GM21619 (cell line): ENCODE data around the gene MKX.
"Not testable (repeated sequence)": the region's sequence is repeated elsewhere in the genome, so short reads cannot be mapped to it uniquely, and the experiment has no call there.

Experiments
- ATAC-seq: cut with Tn5 transposase; IDR thresholded peaks from one replicate; pipeline ENCODE4 v1.9.1; 2021; ENCODE audit not compliant: unreplicated experiment

The MKX gene

DNA sequence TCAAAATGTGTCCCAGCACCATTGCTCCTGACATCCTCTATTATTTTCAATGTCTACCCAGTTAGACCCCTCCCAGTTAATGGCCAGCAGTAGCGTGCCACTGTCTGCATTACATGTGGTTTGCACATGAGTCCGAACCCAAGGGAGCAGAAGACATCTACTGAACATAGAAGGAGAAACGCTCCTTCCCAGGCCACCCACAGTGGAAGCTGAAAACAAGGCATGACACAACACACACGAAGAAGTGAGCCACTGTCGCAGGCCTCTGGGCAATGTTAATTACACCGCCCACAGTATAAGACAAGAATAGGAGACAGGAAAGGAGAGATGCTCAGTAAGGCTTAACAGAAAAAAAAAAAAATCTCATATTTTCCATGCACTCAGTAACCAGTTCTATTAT, 50.5 kb downstream of the MKX start:
- no peak for ATAC-seq

DNA sequence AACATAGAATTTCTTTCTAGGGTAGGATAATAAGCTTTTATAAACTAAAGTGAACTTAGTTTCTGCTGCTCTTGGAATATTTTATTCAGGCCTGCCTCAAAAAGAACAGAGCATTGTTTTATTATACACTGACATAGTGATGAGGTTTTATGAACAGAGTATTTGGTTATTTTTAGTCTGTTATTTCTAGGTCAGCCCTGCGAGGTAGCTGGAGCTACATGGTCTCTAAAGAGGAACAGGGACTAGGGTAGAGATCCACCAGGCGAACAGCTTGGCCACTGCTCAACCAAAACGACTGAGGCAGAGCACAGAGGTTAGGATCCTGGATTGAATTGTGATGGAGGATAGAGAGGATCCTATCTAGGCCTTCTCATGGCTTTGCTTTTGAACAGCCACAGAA, 53.0 kb downstream of the MKX start:
- no peak for ATAC-seq

DNA sequence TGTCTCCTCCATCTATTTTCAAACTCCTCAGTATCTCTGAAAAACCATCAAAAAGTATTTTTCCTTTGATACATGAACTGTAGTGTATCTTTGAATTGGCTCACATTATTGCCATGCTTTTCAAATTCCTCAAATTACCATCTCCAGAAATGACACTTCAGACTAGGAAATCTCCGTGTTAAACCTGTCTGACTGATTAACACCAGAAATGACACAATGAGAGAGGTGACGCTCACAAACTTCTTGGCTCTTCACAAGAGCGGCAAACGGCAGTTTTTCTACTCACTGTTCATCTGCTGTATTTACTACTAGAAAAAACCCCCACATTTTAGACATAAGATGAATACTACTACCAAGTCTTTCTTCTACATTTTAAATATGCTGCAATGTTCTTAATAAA, 56.6 kb downstream of the MKX start:
- ATAC-seq, result no peak

DNA sequence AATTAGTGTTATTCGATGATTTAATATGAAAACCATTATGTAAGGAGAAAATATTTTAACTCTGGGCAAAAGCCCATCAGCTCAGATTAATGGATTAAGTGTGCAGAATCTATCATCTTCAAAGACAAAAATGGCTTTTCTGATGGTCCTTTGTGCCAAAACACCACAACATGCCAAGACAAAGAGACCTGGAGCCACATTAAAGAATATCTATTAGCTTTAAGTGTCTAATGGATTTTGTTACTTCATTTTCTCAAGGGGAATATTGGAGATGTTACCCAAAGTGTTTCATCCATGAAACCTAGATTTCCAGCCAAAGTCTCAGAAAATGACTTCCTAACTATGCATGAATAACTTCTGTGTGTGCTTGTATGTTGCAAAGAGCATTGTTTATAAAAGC, 57.3 kb downstream of the MKX start:
- ATAC-seq, result no peak

DNA sequence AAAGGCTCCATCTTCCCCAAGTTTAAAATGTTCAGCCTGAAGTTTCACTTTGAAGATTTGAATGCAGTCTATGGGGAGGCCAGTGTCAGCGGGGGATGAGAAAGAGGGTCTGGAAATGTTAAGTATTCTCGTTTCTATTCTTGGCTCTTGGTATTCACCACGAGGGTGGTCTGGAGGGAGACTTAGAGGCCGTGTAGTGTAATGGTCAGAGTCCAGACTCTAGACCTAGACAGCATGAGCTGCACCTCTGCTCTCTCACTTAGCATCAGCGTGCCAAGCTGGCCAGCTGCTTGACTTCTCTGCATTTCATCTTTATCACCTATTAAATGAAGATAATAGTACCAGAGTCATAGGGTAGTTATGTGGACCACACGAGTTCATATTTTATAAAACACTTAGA, 57.9 kb downstream of the MKX start:
- no peak for ATAC-seq

DNA sequence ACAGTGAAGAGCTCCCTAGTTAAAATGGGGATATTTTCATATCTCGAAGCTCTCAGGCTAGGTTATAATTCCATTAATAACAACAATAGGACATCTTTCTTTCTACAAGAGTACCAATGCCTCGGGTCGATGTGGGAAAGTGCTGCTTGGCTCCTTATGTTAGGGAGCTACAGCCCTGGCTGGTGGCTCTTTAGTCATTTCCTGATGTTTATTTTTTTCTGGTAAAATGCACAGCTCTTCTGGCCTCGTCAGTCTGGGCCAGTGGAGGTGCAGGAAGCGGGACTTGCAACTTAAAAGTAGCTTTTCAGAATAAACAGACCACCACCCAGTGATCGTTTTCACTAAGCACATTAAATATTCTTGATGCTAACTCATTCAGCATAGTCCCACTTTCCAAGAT, 58.3 kb downstream of the MKX start:
- no peak for ATAC-seq

DNA sequence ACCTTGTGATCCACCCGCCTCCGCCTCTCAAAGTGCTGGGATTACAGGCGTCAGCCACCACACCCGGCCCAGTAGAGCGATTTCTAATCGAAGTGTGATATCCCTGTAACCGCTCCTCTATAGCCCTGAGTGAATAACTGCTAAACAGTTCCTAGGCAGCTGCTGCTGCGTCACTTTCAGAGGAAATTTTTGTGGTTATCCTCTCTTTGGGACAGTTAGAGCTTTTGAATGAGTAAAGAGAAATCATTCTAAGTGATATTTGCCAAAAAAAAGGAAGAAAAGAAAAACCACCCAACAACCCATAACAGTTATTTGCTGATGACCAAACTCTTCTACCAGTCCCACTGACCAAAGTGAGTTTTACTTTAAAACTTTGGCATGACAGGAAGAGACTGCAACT, 59.9 kb downstream of the MKX start:
- no peak for ATAC-seq

DNA sequence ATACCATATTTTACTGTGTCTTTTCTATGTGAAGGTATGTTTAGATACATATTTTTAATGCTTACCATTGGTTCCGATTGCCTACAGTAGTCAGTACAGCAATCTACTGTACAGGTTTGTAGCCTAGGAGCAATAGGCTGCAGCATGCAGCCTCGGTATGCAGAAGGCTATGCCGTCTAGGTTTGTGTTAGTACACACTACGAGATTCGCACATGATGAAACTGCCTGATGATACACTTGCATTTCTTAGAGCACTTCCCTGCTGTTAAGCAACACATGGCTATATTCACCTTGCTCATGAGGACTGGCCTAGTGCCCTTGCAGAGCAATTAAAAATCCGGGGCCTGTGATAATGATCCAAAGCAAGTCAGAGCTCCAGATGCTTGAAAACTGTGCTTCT, 62.4 kb downstream of the MKX start:
- no peak for ATAC-seq

DNA sequence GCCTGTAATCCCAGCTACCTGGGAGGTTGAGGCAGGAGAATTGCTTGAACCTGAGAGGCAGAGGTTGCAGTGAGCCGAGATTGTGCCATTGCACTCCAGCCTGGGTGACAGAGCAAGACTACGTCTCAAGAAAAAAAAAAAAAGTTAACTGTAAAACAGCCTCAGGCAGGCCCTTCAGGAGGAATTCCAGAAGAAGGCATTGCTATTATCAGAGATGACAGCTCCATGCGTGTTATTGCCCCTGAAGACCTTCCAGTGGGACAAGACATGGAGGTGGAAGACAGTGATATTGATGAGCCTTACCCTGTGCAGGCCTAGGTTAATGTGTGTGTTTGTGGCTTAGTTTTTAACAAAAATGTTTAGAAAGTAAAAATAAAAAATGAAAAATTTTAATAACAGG, 63.8 kb downstream of the MKX start:
- not testable (repeated sequence) for ATAC-seq

DNA sequence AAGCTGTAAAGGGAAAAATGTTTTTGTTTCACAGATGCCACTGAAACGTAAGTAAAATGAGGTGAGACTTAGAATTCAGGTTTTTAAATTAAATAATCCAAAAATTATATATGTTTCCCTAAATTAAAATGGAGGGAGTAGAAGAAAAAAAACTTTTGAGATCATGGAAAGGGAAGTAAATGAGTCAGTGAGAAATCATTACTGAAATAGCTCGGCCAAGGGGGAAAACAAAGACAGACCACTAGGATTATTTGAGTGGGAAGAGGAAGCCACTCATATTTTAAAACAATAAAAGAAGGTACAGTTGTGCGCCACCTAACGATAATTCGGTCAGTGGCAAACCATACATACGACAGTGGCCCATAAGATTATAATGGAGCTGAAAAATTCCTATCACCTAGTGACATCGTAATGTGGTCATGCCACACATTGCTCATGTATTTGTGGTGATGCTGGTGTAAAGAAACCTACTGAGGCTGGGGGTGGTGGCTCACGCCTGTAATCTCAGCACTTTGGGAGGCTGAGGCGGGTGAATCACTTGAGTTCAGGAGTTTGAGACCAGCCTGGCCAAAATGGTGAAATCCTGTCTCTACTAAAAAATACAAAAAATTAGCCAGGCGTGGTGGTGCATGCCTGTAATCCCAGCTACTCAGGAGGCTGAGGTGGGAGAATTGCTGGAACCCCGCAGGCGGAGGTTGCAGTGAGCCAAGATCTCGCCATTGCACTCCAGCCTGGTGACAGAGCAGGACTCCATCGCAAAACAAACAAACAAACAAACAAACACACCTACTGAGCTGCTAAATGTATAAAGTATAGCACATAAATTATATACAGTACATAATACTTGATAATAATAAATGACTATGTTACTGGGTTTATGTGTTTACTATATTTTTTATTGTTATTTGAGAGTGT, 64.7 kb downstream of the MKX start:
- no peak for ATAC-seq

DNA sequence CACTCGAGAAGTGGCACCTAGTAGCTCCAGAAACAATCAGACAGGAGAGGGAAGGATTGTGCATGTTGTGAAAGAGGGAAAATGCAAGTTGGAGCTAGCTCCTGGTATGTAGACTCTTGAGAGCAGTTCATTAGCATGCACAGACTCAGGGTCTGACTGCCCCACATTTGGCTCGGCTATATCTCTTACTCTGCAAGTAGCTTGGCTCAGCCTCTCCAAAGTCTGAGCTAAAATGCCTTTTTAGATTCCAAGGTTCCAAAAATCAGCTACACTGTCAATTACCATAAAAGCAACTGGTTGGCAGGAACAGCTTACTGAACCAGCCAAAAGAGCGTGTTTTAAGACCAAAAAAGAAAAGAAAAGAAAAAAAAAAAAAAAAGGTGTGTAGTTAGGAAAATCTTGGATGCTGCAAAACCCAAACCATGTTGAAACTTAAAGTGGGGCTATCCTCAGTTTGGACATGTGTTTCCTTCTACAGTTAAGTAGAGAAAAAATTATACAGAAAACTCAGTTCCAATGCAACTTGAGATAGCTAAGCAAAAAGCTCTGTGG, 65.5 kb downstream of the MKX start:
- no peak for ATAC-seq

DNA sequence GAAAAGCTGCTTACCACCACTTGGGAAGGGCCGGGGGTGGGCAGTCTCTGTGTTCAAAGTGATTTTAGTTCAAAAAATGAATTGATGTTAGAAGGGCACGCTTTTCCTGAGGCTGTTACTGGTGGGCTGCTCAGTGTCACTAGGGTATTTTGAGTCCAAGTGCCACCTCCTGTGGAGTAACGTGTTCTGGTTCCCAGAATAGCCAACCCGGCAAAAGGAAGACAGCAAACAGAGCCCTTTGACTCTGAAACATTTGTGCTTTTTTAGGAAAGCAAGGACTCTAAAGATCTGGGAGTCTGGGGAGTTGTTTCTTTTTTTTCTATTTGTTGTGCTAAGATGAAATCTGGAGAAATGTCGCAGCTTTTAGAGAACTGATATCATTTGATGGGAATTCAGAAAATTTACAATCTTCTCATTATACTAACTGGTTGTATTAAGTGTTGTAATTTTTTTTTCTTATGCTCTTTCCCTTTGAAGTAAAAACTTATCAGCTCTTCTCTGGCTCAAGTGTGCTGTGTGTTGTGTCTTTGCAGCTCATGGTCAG, 66.2 kb downstream of the MKX start:
- no peak for ATAC-seq

DNA sequence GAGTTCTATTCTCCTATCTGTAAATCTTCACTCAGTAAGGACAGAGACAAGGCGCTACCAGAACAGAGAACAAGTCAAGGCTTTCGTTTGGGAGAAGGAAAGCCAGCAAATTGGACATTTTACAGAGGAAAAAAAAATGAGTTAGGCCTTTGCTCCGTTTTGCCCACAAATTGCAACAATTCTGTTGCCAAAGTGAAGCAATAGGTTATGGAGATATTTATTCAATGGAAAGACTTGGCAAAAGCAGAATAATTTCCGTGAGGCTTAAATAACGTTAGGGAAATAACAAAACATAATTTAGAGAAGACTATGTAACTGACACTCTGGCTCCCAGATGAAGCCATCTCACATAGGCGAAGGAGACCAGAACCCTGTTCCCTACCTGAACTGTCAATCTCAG, 67.5 kb downstream of the MKX start:
- no peak for ATAC-seq

DNA sequence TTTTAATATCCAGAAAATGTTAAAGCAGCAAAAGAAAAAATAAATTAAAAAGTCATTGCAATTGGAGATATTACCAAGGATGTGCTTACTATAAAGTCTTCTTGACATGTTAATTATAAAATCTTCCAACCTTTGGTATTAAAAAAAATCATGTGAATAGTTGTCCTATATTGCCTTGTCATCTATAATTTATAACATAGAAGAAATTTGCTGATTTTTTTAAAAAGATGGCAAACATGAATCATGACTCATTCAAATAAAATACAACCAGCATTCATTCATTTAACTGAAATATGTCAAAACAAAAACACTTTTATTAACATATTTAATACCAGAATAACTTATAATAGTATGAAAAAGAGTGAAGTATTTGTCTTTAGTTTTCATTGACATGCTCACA, 72.6 kb downstream of the MKX start:
- no peak for ATAC-seq

DNA sequence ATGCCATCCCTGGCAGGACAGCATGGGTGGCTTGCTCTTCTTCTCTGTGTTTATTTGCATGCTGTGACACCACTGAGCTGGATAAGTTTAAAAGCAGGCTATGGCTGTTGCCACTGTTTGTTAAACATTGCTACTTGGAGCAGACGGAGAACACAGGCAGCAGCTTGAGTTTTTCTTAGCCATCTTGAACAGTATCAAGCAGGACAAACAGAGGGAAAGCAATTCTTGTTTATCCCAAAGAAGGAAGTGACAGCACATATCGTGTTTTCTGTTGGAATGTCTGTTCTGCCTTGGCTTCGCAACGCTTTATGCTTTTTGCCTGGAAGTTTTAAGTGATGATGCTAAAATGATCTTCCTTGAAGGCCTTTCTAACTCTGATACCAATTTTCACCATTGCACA, 73.8 kb downstream of the MKX start:
- no peak for ATAC-seq

DNA sequence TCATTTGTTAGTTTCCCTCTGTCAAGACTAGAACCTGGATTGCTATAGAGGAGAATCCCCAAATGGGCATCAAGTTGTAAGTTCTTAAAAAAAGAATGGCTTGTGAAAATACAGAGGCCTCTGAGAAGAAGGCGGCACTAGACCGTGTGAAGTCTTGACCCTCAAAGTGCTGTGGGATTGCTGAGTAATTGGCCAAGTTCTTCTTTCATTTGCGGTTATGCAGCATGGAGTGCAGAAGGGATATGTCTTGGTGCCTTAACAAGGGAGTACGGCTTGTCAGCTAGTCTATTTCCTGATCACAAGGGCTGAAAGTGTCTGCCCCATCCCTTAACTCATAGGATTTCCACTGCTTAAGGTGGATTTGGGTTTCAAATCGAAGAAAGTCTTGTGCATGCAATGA, 81.2 kb downstream of the MKX start:
- no peak for ATAC-seq

DNA sequence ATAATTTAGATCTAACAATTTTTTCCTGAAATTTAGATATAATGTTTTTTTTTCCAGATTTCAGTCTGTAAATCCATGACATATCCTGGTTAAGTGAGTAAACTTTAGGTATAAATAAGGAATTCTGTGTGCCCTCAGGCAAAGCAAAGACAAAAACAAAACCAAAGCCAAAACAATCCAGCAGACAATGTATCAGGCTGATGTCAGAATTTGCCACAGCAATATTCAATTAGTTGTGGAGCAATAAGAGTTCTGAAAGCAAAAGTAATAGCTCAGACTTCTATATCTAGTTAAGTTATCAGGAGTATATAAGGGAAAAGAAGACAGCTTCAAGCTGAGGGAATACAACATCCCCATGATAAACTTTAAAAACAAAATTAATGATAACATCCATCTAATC, 82.0 kb downstream of the MKX start:
- no peak for ATAC-seq

DNA sequence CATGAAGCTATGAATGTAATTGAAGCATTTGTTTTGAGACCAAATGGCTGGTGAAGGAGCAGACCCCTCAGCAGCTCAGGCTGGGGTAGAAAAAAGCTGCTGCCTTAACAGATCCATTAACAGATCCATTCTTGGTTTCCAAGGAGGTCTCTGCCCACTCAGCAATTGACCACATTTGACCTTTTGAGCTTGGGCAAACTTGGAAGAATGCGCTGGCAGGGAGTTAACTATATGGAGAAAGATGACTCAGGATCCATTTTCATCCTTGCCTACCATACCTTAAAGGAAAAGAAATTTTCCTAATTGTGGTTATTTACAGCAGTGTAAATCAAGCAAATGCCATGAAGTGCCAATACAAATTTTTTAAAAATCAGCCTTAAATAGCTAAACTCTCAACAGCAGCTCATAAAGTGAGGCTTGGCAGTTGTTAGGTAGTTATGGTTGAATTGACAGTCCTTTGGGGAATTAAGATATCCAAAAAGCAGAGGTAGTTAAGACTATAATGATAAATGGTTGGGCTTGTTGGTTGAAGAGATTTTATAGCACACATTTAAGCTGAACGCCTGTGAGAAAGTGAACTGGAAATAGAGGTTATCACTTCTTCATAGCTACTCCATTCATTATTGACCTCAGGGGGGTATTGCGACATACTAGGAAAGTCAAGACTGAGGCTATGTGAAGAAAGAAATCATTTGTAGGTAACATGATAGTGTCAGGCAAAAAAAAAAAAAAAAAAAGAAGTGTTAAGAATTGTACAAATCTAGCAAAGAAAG, 83.9 kb downstream of the MKX start:
- ATAC-seq, result no peak

DNA sequence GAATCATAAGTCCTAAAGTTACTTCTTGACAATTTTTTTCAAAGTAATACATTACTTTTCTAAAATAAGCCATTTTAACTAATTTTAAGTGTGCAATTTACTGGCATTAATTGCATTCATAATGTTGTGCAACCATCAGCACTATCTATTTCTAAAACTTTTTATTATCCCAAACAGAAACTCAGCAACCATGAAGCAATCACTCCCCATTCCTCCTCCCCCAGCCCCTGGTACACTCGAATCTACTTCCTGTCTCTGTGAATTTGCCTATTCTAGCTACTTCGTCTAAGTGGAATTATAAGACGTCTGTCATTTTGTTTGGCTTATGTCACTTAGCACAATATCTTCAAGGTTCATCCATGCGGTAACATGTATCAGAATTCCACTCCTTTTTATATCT, 84.9 kb downstream of the MKX start:
- no peak for ATAC-seq

DNA sequence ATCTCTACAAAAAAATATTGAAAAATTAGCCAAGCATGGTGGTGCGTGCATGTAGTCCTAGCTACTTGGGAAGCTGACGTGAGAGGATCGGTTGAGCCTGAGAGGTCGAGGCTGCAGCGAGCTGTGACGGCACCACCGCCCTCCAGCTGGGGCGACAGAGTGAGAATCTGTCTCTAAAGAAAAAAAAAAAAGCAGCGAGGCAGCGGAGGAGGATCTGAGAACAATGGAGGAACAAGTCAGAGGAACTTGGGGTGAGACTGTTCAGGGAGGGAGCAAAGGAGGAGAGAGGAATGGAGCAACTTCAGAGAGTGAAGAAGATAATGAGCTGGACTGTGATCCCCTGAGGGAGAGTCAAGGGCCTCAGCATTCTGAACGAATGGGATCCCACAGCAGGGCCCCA, 85.4 kb downstream of the MKX start:
- no peak for ATAC-seq

DNA sequence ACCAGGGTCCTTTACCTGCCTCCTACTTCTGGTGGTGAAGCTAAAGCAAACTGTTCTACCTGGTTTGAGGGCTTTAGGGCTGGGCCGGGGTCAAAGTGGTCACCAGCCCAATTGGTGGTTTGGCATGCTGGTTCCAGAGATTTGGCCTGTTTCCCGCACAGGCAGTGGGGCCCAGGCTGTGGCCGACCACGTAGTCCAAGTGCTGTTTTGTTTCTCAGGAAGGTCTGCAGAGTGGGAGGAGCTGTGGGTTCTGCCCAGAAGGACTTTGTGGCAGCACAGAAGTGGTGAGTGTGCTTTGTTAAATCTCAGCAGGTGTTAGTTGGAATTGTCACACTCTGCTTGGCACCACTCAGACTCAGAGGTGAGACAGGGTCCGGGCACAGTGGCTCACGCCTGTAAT, 85.8 kb downstream of the MKX start:
- no peak for ATAC-seq

DNA sequence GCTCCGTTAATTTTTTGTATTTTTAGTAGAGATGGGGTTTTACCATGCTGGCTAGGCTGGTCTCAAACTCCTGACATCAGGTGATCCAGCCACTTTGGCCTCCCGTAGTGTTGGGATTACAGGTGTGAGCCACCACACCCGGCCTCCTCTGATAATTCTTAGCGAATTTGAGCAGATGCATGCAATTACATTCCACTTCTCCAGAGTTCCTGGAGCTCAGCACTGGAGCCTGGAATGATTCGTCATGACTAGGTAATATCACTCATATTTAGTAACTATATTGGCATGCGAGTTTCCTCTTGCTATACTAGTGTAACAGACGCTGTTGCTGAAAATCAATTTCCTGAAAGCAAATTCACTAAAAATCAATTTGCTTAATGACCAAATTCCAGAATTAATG, 86.8 kb downstream of the MKX start:
- ATAC-seq, result no peak
